NAMALWA (cell line): Measurements from ENCODE around the gene ZNF615.
"Not testable (repeated sequence)": the region's sequence is repeated elsewhere in the genome, so short reads cannot be mapped to it uniquely, and the experiment has no call there.

Experiments used
- DNase-seq: peaks from one replicate; pipeline ENCODE4 v3.0.0-alpha.2; 2015; ENCODE audit warnings: low spot score

The ZNF615 gene

DNA sequence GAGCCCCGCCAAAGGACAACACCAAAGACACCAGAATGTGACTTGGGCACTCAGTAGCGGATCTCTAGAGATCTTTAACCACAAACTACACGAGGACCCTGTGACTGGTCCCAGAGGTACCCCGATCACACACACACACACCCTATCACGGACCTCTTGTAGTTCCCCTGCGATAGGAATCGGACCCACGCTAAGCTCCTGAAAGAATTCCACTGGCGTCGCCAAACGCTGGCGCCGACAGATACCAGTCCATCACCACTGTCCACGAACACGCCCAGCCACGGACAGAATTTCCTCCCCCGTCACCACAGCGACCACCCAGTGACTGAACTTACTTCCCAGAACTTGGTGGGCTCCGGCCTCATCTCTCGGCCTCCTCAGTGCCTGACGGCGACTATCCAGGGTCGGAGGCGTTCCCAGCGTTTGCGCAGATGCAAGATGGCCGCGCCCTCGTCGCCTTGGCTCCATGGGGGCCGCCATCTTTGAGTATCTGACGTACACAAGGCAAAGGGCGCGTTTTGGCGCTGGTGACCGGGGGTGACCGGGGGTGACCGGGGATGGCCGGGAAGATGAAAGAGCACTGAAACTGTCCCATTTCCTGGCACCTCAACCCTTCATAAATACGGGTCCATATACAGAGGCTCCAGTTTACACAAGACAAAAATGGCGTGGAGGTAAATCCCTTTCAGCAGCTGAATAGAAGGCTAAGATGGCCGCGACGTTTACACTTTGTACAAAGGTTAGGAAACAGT is at the start of gene ZNF615:
Gene ZNF615, minus strand, starts transcription at position 406 of the 752 bp plus-strand sequence. CDS start 4,500 bp downstream, outside the sequence.
- DNase-seq: peak; percentile 85

DNA sequence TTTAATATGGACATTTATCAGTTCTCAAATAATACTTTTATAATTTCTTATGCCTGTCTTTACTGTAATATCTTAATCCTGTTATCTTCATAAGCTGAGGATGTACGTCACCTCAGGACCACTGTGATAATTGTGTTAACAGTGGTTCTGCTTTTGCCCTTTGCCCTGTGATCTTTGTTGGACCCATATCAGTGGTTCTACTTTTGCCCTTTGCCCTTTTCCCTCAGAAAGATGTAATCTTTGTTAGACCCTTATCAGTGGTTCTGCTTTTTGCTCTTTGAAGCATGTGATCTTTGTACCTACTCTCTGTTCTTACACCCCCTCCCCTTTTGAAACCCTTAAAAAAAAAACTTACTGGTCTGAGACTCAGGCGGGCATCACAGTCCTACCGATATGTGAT is 48.5 kb upstream of the ZNF615 start:
- not testable (repeated sequence) for DNase-seq

- not testable (repeated sequence) for DNase-seq
Measured at GRCh38 chr19:52051736-52052135, 43.7 kb upstream of the ZNF615 start.

DNA sequence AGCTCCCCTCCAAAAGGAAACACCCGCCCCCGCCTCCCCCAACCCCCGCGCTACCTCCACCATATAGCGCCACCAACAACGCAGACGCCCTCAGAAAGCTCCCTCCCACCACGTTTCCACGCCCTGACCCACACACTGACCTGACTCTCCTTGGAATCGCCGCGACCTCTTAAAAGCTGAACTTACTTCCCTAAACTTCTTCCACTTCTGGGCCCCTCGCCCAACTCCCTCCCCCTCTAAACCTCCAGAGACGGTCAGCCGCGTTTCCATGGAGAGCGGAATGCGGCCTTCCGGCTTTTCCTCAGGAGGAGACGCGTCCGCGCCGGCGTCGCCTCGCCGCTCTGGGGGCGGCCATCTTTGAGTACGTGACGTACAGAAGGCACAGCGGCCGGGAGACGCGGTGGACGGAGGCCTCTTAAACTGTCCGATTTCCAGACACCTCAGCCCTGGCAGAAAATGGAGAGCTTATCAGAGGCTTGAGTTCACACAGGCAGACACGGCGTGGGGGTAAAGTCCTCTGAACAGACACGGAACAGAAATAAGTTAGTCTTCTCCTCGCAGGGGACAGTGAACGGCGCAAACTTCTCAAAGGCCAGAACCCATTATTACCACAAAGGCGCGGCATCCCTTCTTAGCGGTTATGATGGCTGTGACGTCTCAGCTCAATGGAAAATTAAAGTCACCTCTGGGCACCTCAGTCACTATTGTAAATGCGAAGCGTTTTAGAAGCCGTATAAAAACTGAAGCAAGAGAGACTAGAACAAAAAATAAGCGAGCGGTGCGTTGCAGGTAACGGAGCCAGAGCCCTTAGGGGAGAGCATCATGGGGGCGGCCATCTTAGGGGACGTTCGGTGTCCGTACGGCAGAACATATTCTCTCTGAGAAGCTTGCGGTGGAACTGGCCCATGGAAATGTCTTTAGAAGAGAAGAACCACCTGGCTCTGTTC is 40.8 kb upstream of the ZNF615 start, which contains the start of gene ZNF432:
Gene ZNF432, minus strand, starts transcription at position 284 of the 947 bp plus-strand sequence. CDS start 1,970 bp downstream, outside the sequence.
- DNase-seq: peak; percentile 89

GRCh38 chr19:52039169-52039568 is 31.2 kb upstream of the ZNF615 start:
- DNase-seq: no peak

GRCh38 chr19:52034051-52034728 is 26.2 kb upstream of the ZNF615 start:
- DNase-seq: no peak

DNA sequence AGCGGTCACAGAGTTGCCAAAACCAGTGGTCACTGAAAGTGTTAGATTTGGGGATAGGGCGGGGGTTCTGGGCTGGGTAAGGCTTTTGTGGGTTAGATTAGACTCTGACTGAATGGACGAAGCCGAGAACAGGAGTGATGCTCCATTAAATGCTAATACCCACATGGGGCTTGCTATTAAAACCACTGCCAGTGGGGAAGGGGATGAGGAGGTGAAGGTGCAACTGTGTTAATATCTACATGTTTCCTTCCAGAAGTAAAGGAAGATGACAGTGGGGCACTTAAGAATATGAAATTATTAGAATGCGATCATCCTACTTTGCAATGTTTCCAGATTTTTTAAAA is 20.7 kb upstream of the ZNF615 start:
- peak; percentile 67 for DNase-seq

- DNase-seq: peak; percentile 92
Measured at GRCh38 chr19:52028027-52028779, 20.2 kb upstream of the ZNF615 start, which contains the start of gene ZNF614. ZNF614 (minus strand) TSS chr19:52028379; CDS start chr19:52025745, 2,634 bp downstream.

GRCh38 chr19:52026255-52026990 is 18.4 kb upstream of the ZNF615 start:
- DNase-seq: not testable (repeated sequence)

DNA sequence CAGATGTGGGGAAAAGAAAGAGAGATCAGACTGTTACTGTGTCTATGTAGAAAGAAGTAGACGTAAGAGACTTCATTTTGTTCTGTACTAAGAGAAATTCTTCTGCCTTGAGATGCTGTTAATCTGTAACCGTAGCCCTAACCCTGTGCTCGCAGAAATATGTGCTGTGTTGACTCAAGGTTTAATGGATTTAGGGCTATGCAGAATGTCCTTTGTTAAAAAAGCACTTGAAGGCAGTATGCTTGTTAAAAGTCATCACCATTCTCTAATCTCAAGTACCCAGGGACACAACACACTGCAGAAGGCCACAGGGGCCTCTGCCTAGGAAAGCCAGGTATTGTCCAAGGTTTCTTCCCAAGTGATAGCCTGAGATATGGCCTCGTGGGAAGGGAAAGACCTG is 16.5 kb upstream of the ZNF615 start:
- DNase-seq: not testable (repeated sequence)

- no peak for DNase-seq
Measured at GRCh38 chr19:52022193-52022592, 14.2 kb upstream of the ZNF615 start.

GRCh38 chr19:52020506-52020905 is 12.5 kb upstream of the ZNF615 start:
- DNase-seq: no peak

- DNase-seq: no peak
Measured at GRCh38 chr19:52010674-52011073, 2.7 kb upstream of the ZNF615 start.

DNA sequence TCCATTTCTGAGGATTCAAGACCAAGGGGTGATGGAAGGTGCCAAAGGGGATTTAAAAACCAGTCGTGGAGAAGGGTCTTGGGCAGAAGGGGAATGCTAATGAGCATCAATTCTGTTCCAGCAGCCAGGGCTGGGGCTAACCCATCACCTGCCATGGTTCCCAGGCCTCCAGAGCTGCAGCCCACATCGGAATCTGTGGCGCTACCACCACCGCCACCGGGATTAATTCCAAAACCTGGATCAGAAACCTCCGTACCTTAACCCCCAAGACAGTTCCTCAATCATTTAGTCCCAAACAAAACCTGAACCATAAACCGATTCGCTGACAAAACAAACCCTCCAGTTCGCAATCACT is 583 bp downstream of the ZNF615 start:
- DNase-seq: peak; percentile 9

GRCh38 chr19:51994048-51994644 is 13.9 kb downstream of the ZNF615 start:
- DNase-seq: no peak

- no peak for DNase-seq
Measured at GRCh38 chr19:51993422-51993821, 14.6 kb downstream of the ZNF615 start.

GRCh38 chr19:51986309-51987291 is 21.4 kb downstream of the ZNF615 start, which contains the start of gene ZNF350:
ZNF350 (minus strand) TSS chr19:51986840; CDS start chr19:51974360, 12,480 bp downstream.
- peak; percentile 94 for DNase-seq

- DNase-seq: no peak
Measured at GRCh38 chr19:51983361-51983760, 24.6 kb downstream of the ZNF615 start.

DNA sequence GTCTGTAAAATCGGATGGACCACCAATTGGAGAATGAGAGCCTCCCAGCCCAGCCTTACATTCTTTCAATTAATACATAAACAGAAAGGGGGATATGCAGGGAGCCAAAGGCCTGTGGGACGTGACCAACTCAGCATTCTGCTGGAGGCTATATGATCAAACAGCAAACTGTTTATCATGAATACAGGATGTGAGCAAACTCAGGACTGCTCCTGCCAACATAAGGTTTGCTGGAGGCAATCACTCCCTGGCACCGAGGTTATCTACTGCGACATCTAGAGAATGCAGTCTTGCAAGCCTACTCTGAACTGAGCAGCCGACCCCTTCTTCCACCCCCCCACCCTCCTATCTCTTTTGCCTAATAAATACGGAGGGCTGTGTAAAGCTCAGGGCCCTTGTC is 27.1 kb downstream of the ZNF615 start:
- DNase-seq: not testable (repeated sequence)
